WTC11 (cell line): ENCODE results near the gene ASXL3. TPM values are rescaled to one million over a fixed set of nuclear protein-coding genes. Genes with fewer than 3 reads are reported as not detected.

Source experiments
- ATAC-seq: fragments of 200-7000 bp; cut with Tn5 transposase; 2 replicates; pipeline ENCODE4 v1.10.0; 2021; ENCODE audit warnings: mild to moderate bottlenecking, moderate library complexity
- CTCF ChIA-PET: fragments of 300-600 bp; sonication (Branson Sonifier 250); formaldehyde crosslinking; loops from one replicate; lab custom pipeline; 2021; ENCODE audit warnings: antibody characterized with exemption; lab: Charles Lee
- POLR2A ChIA-PET: fragments of 350-600 bp; sonication (Branson Sonifier 250); formaldehyde crosslinking; loops from one replicate; lab custom pipeline; 2021; ENCODE audit warnings: antibody characterized with exemption; lab: Charles Lee
- DNase-seq: peaks from one replicate; pipeline ENCODE4 v3.0.0; 2021; ENCODE audit warnings: low spot score
- H3K27ac Mint-ChIP-seq: 2 replicates; pipeline ENCODE4 v1.8.0; 2021; ENCODE audit warnings: mixed read lengths
- H3K27me3 Mint-ChIP-seq: 2 replicates; pipeline ENCODE4 v1.8.0; 2021; ENCODE audit warnings: low read depth, mild to moderate bottlenecking, moderate library complexity, mixed read lengths
- H3K36me3 Mint-ChIP-seq: 2 replicates; pipeline ENCODE4 v1.8.0; 2021; ENCODE audit warnings: mixed read lengths
- H3K4me1 Mint-ChIP-seq: 2 replicates; pipeline ENCODE4 v1.8.0; 2022; ENCODE audit warnings: mixed read lengths
- H3K4me3 Mint-ChIP-seq: 2 replicates; pipeline ENCODE4 v1.8.0; 2021; ENCODE audit warnings: mild to moderate bottlenecking, moderate library complexity, mixed read lengths
- H3K9me3 Mint-ChIP-seq: 2 replicates; pipeline ENCODE4 v1.8.0; 2021; ENCODE audit warnings: mixed read lengths
- ESRRA ChIP-seq: sonication (generic); formaldehyde crosslinking; IDR thresholded peaks from 2 replicates; pipeline ENCODE4 v1.8.1; 2022; ENCODE audit warnings: mild to moderate bottlenecking, missing genetic modification reagents, borderline replicate concordance
- FOXK1 ChIP-seq: sonication (generic); formaldehyde crosslinking; IDR thresholded peaks from 2 replicates; pipeline ENCODE4 v1.8.0; 2022; ENCODE audit warnings: mild to moderate bottlenecking, moderate library complexity, missing genetic modification reagents
- GTF2I ChIP-seq: fragments of 250-450 bp; sonication (Bioruptor Pico); conservative IDR thresholded peaks from 2 replicates; pipeline ENCODE4 v1.4.0; 2021; ENCODE audit warnings: mild to moderate bottlenecking
- HMGA2 ChIP-seq: fragments of 250-450 bp; sonication (Bioruptor Pico); IDR thresholded peaks from 2 replicates; pipeline ENCODE4 v1.4.0; 2021; ENCODE audit warnings: mild to moderate bottlenecking, moderate library complexity
- MYBL2 ChIP-seq: sonication (generic); formaldehyde crosslinking; IDR thresholded peaks from 2 replicates; pipeline ENCODE4 v1.8.1; 2023; ENCODE audit warnings: mild to moderate bottlenecking, moderate library complexity, missing genetic modification reagents
- SMAD3 ChIP-seq: sonication (generic); formaldehyde crosslinking; IDR thresholded peaks from 2 replicates; pipeline ENCODE4 v1.8.0; 2022; ENCODE audit warnings: missing genetic modification reagents, mild to moderate bottlenecking, borderline replicate concordance
- SMAD4 ChIP-seq: sonication (generic); formaldehyde crosslinking; IDR thresholded peaks from 2 replicates; pipeline ENCODE4 v1.8.0; 2022; ENCODE audit warnings: mild to moderate bottlenecking, missing genetic modification reagents
- TEAD1 ChIP-seq: sonication (generic); formaldehyde crosslinking; IDR thresholded peaks from 2 replicates; pipeline ENCODE4 v1.8.0; 2022; ENCODE audit warnings: mild to moderate bottlenecking, missing genetic modification reagents
- TEAD4 ChIP-seq: sonication (generic); formaldehyde crosslinking; IDR thresholded peaks from 2 replicates; pipeline ENCODE4 v1.8.0; 2022; ENCODE audit warnings: mild to moderate bottlenecking, missing genetic modification reagents
- ZBTB21 ChIP-seq: sonication (generic); formaldehyde crosslinking; IDR thresholded peaks from 2 replicates; pipeline ENCODE4 v1.8.1; 2023; ENCODE audit warnings: mild to moderate bottlenecking, missing genetic modification reagents, borderline replicate concordance
- ZNF219 ChIP-seq: sonication (generic); formaldehyde crosslinking; IDR thresholded peaks from 2 replicates; pipeline ENCODE4 v1.8.0; 2023; ENCODE audit warnings: missing genetic modification reagents, mild to moderate bottlenecking, borderline replicate concordance
- ZNF317 ChIP-seq: sonication (generic); formaldehyde crosslinking; IDR thresholded peaks from 2 replicates; pipeline ENCODE4 v1.8.1; 2023; ENCODE audit warnings: low read depth, mild to moderate bottlenecking, moderate library complexity, missing genetic modification reagents, borderline replicate concordance
- total RNA-seq: library from RNA; stranded (reverse); gene quantifications from 3 replicates; pipeline ENCODE4 v1.2.3, GENCODE V29; 2021
- TF ChIP-seq, protein P1 (sequence below): fragments of 250-450 bp; sonication (Bioruptor Pico); IDR thresholded peaks from 2 replicates; pipeline ENCODE4 v1.8.0; 2021; ENCODE audit warnings: mild to moderate bottlenecking
- TF ChIP-seq, protein P2 (sequence below): fragments of 250-450 bp; sonication (Bioruptor Pico); IDR thresholded peaks from 2 replicates; pipeline ENCODE4 v1.9.0; 2021; ENCODE audit warnings: mild to moderate bottlenecking, borderline replicate concordance
- TF ChIP-seq, protein P3 (sequence below): sonication (generic); formaldehyde crosslinking; conservative IDR thresholded peaks from 2 replicates; pipeline ENCODE4 v1.8.1; 2022; ENCODE audit warnings: mild to moderate bottlenecking, missing genetic modification reagents
- TF ChIP-seq, protein P4 (sequence below): sonication (generic); formaldehyde crosslinking; IDR thresholded peaks from 2 replicates; pipeline ENCODE4 v1.8.0; 2023; ENCODE audit warnings: missing genetic modification reagents
- TF ChIP-seq, protein P5 (sequence below): fragments of 250-450 bp; sonication (Bioruptor Pico); conservative IDR thresholded peaks from 2 replicates; pipeline ENCODE4 v1.9.0; 2021; ENCODE audit warnings: mild to moderate bottlenecking
- TF ChIP-seq, protein P6 (sequence below): sonication (generic); formaldehyde crosslinking; IDR thresholded peaks from 2 replicates; pipeline ENCODE4 v1.8.1; 2022; ENCODE audit warnings: mild to moderate bottlenecking, moderate library complexity, missing genetic modification reagents
- TF ChIP-seq, protein P7 (sequence below): sonication (generic); formaldehyde crosslinking; IDR thresholded peaks from 2 replicates; pipeline ENCODE4 v1.8.1; 2022; ENCODE audit warnings: missing genetic modification reagents, borderline replicate concordance

ASXL3 gene
- total RNA-seq, 1 experiment from 2014 or later = 0.35 TPM

DNA sequence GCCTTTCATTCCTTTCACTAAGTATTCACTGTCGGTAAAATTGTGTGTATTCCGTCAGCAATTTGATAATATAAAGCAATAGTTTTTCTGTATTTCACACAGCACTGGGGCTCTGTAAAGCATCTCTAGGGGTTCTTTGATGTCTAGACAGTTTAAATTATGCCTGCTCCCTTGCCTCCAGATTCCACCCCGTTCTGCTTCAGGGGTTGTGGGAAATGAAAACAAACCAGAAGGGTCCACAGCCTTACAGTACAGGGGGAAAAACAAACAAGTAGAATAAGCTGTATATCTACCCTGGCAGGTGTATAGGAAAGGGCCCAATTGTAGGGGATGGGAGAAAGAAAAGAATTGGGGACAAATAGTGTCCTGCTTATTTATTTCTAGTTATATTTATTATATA is 63.1 kb downstream of the ASXL3 start:
- no peak overlapping the region for H3K27ac Mint-ChIP-seq
- no peak for ATAC-seq
- TF ChIP-seq ZNF317 (CRISPR knock-in tag) = no peak
- TF ChIP-seq TEAD4 (CRISPR knock-in tag) = no peak
- no peak for TF ChIP-seq HMGA2
- TF ChIP-seq SMAD3 = no peak
- TF ChIP-seq FOXK1 (CRISPR knock-in tag) = no peak
- TF ChIP-seq, protein P1, sequence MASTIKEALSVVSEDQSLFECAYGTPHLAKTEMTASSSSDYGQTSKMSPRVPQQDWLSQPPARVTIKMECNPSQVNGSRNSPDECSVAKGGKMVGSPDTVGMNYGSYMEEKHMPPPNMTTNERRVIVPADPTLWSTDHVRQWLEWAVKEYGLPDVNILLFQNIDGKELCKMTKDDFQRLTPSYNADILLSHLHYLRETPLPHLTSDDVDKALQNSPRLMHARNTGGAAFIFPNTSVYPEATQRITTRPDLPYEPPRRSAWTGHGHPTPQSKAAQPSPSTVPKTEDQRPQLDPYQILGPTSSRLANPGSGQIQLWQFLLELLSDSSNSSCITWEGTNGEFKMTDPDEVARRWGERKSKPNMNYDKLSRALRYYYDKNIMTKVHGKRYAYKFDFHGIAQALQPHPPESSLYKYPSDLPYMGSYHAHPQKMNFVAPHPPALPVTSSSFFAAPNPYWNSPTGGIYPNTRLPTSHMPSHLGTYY = no peak
- TF ChIP-seq, protein P2, sequence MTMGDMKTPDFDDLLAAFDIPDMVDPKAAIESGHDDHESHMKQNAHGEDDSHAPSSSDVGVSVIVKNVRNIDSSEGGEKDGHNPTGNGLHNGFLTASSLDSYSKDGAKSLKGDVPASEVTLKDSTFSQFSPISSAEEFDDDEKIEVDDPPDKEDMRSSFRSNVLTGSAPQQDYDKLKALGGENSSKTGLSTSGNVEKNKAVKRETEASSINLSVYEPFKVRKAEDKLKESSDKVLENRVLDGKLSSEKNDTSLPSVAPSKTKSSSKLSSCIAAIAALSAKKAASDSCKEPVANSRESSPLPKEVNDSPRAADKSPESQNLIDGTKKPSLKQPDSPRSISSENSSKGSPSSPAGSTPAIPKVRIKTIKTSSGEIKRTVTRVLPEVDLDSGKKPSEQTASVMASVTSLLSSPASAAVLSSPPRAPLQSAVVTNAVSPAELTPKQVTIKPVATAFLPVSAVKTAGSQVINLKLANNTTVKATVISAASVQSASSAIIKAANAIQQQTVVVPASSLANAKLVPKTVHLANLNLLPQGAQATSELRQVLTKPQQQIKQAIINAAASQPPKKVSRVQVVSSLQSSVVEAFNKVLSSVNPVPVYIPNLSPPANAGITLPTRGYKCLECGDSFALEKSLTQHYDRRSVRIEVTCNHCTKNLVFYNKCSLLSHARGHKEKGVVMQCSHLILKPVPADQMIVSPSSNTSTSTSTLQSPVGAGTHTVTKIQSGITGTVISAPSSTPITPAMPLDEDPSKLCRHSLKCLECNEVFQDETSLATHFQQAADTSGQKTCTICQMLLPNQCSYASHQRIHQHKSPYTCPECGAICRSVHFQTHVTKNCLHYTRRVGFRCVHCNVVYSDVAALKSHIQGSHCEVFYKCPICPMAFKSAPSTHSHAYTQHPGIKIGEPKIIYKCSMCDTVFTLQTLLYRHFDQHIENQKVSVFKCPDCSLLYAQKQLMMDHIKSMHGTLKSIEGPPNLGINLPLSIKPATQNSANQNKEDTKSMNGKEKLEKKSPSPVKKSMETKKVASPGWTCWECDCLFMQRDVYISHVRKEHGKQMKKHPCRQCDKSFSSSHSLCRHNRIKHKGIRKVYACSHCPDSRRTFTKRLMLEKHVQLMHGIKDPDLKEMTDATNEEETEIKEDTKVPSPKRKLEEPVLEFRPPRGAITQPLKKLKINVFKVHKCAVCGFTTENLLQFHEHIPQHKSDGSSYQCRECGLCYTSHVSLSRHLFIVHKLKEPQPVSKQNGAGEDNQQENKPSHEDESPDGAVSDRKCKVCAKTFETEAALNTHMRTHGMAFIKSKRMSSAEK (CRISPR knock-in tag) = no peak
- no peak for TF ChIP-seq ESRRA (CRISPR knock-in tag)
- no peak for TF ChIP-seq GTF2I
- TF ChIP-seq ZBTB21 (CRISPR knock-in tag) = no peak
- no peak for TF ChIP-seq MYBL2 (CRISPR knock-in tag)
- TF ChIP-seq, protein P3, sequence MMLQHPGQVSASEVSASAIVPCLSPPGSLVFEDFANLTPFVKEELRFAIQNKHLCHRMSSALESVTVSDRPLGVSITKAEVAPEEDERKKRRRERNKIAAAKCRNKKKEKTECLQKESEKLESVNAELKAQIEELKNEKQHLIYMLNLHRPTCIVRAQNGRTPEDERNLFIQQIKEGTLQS (CRISPR knock-in tag) = no peak
- no peak for TF ChIP-seq ZNF219 (CRISPR knock-in tag)
- CTCF ChIA-PET = no interaction called here
- H3K4me1 Mint-ChIP-seq = peaks cover 28% of the 10 kb centered on the region
- no peak overlapping the region for H3K4me3 Mint-ChIP-seq
- no peaks in the 10 kb centered on the region for H3K9me3 Mint-ChIP-seq
- POLR2A ChIA-PET = no interaction called here
- H3K36me3 Mint-ChIP-seq = no peaks in the 10 kb centered on the region
- H3K27me3 Mint-ChIP-seq = no peaks in the 10 kb centered on the region
- DNase-seq = no peak

DNA sequence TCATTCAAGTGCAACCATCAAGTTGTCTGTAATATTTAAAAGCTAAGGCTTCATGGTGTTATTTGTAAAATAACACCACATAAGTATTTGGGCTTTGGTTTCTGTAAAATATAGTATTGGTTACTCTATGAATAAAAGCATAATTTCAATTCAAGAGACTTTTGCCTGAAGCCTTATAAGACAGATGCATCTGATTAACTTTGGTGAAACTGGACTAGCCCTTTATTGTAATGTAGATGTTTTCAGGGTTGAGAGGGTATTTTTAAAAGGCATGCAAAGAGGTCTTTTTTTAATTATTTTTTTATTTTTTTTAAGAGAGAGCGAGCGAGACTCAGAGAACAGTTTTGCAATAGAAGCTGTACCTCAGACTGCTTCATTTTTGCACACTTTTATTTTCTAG is 66.5 kb downstream of the ASXL3 start:
- Mint-ChIP-seq H3K36me3 (no peaks in the 10 kb centered on the region), H3K4me1 (peaks cover 28% of the 10 kb centered on the region), H3K9me3 (no peaks in the 10 kb centered on the region), H3K27me3 (no peaks in the 10 kb centered on the region), H3K4me3 (no peak overlapping the region), H3K27ac (no peak overlapping the region)
- no peak for TF ChIP-seq TEAD4 (CRISPR knock-in tag)
- TF ChIP-seq, protein P4, sequence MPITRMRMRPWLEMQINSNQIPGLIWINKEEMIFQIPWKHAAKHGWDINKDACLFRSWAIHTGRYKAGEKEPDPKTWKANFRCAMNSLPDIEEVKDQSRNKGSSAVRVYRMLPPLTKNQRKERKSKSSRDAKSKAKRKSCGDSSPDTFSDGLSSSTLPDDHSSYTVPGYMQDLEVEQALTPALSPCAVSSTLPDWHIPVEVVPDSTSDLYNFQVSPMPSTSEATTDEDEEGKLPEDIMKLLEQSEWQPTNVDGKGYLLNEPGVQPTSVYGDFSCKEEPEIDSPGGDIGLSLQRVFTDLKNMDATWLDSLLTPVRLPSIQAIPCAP (CRISPR knock-in tag) = no peak
- TF ChIP-seq, protein P5, sequence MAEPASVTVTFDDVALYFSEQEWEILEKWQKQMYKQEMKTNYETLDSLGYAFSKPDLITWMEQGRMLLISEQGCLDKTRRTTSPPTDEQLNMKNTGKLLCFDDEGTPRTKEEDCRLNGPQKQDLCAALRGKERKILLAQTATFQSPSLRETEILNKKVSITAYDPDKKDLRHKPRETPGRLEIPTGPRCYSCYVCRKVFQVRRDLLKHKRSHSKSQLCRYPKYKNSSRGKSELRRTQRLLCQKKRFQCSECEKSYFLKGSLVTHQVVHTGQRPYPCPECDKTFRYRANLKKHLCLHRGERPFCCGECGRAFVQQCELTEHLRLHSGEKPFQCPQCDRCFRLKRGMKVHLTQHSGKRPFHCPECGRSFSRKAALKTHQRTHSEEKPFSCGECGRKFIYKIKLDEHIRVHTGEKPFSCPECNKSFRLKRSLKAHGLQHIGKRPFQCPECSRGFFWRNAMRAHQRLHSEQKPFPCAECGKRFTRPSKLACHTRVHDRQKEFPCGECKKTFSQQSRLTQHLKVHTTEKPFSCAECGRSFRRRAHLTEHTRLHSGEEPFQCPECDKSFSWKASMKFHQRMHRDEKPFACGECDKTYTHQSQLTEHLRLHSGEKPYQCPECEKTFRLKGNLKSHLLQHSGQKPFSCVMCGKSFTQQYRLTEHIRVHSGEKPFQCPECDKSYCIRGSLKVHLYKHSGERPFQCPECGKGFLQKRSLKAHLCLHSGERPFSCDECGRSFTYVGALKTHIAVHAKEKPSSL (CRISPR knock-in tag) = no peak
- TF ChIP-seq, protein P6, sequence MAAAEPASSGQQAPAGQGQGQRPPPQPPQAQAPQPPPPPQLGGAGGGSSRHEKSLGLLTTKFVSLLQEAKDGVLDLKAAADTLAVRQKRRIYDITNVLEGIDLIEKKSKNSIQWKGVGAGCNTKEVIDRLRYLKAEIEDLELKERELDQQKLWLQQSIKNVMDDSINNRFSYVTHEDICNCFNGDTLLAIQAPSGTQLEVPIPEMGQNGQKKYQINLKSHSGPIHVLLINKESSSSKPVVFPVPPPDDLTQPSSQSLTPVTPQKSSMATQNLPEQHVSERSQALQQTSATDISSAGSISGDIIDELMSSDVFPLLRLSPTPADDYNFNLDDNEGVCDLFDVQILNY (CRISPR knock-in tag) = no peak
- no peak for TF ChIP-seq TEAD1
- TF ChIP-seq, protein P7, sequence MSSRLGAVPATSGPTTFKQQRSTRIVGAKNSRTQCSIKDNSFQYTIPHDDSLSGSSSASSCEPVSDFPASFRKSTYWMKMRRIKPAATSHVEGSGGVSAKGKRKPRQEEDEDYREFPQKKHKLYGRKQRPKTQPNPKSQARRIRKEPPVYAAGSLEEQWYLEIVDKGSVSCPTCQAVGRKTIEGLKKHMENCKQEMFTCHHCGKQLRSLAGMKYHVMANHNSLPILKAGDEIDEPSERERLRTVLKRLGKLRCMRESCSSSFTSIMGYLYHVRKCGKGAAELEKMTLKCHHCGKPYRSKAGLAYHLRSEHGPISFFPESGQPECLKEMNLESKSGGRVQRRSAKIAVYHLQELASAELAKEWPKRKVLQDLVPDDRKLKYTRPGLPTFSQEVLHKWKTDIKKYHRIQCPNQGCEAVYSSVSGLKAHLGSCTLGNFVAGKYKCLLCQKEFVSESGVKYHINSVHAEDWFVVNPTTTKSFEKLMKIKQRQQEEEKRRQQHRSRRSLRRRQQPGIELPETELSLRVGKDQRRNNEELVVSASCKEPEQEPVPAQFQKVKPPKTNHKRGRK (CRISPR knock-in tag) = no peak
- TF ChIP-seq SMAD4 (CRISPR knock-in tag) = no peak
- no peak for DNase-seq
- CTCF ChIA-PET = no interaction called here
- POLR2A ChIA-PET = no interaction called here
- no peak for ATAC-seq
